ENCODE measurements around the gene FGD3. TPM values are rescaled to one million over a fixed set of nuclear protein-coding genes. Genes with fewer than 3 reads are reported as not detected.

Gene FGD3
- total and polyA plus RNA-seq, 4 donors = 6.1 to 45.9 (median 17.6) TPM

DNA sequence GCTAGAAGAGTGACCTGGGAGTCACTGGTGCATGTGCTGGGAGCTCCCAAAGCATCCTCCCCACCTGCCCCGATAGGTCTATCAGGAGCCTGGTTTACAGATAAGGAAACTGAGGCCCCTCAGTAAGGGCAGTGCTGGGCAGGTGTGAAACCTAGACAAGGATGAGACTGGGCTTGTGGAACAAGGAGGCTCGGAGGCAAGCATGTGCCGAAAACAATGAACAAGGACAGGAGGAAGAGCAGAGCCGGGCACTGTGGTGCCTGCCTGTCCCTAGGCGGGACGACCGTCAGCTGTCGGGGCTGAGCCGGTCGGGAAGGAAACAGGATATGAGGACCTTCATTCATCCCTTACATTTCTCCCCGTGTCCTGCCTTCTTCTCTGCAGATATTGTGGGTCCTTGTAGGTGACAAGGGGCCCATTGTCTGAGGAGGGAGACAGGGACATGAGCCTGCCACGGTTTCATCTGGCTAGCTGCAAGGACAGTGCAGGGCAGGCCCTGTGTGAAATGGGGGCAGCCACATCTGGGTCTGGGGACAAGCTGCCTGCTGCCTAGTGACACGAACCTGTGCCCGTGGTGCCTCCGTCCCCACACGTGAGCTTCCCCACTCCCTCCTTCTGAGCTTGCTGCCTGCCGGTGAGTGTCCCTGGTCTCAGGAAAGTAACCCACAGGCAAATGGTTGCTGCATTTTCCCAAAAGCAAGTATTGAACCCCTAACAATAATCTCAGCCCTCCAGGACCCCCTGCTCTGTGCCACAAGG is 18.6 kb downstream of the FGD3 start:
- Histone ChIP-seq H3K4me1 (ENCODE audit: control insufficient read depth in 5 of 5, insufficient read depth in 5 of 5, low read length in 5 of 5) (peaks cover 0 to 12% (median 0%) of the 10 kb centered on the region in 5 donors), H3K9me3 (ENCODE audit: control insufficient read depth in 4 of 4, insufficient read depth in 3 of 4, low read length in 3 of 4) (peaks cover 0 to 6% (median 2%) of the 10 kb centered on the region in 4 donors), H3K27me3 (ENCODE audit: control insufficient read depth in 3 of 3, insufficient read depth in 3 of 3, low read length in 2 of 3) (no peaks in the 10 kb centered on the region), H3K36me3 (ENCODE audit: control insufficient read depth in 4 of 4, insufficient read depth in 4 of 4, low read length in 4 of 4) (no peaks in the 10 kb centered on the region), H3K27ac (ENCODE audit: low read depth in 1 of 2, low read length in 1 of 2) (peak overlapping the region in 1 of 2 donors; percentile 33), H3K4me3 (no peak overlapping the region), H3K9ac (ENCODE audit: insufficient read depth in 1 of 2, low read length in 2 of 2) (no peak overlapping the region)
- ATAC-seq (ENCODE audit: insufficient read depth, low FRiP score) (no peak), DNase-seq (no peak)
- TF ChIP-seq, protein P1, sequence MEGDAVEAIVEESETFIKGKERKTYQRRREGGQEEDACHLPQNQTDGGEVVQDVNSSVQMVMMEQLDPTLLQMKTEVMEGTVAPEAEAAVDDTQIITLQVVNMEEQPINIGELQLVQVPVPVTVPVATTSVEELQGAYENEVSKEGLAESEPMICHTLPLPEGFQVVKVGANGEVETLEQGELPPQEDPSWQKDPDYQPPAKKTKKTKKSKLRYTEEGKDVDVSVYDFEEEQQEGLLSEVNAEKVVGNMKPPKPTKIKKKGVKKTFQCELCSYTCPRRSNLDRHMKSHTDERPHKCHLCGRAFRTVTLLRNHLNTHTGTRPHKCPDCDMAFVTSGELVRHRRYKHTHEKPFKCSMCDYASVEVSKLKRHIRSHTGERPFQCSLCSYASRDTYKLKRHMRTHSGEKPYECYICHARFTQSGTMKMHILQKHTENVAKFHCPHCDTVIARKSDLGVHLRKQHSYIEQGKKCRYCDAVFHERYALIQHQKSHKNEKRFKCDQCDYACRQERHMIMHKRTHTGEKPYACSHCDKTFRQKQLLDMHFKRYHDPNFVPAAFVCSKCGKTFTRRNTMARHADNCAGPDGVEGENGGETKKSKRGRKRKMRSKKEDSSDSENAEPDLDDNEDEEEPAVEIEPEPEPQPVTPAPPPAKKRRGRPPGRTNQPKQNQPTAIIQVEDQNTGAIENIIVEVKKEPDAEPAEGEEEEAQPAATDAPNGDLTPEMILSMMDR (IDR thresholded peaks at IDR 0.05; ENCODE audit: control extremely low read depth, extremely low read depth) = no peak
- WGBS, 2 donors = 43 to 45% methylated on average over 17 of the region's 17 CpGs

DNA sequence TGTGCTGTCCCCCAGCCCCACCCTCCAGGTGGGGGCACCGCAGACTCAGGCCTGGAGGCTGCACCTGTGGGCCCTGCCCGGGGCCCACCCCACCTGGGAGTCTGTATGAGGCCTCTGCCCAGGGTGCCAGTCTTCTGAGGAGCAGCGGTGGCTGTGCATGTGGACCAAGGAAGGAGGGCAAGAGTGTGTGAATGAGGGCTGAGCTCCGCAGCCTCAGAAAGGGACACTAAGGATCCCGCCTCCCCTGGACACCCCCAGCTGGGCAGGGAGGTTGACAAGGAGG is 19.1 kb downstream of the FGD3 start:
- DNase-seq = no peak
- WGBS, 2 donors = 95 to 96% methylated on average over 5 of the region's 5 CpGs
- H3K4me3 ChIP-seq = no peak overlapping the region
- no peaks in the 10 kb centered on the region for H3K36me3 ChIP-seq (ENCODE audit: control insufficient read depth in 4 of 4, insufficient read depth in 4 of 4, low read length in 4 of 4)
- H3K27ac ChIP-seq (ENCODE audit: low read depth in 1 of 2, low read length in 1 of 2) = no peak overlapping the region
- H3K9me3 ChIP-seq (ENCODE audit: control insufficient read depth in 4 of 4, insufficient read depth in 3 of 4, low read length in 3 of 4) = peaks cover 0 to 4% (median 2%) of the 10 kb centered on the region in 4 donors
- peaks cover 0 to 12% (median 0%) of the 10 kb centered on the region in 5 donors for H3K4me1 ChIP-seq (ENCODE audit: control insufficient read depth in 5 of 5, insufficient read depth in 5 of 5, low read length in 5 of 5)
- no peaks in the 10 kb centered on the region for H3K27me3 ChIP-seq (ENCODE audit: control insufficient read depth in 3 of 3, insufficient read depth in 3 of 3, low read length in 2 of 3)
- ATAC-seq (ENCODE audit: insufficient read depth, low FRiP score) = no peak
- no peak overlapping the region for H3K9ac ChIP-seq (ENCODE audit: insufficient read depth in 1 of 2, low read length in 2 of 2)
- TF ChIP-seq, protein P1 (IDR thresholded peaks at IDR 0.05; ENCODE audit: control extremely low read depth, extremely low read depth) = no peak

DNA sequence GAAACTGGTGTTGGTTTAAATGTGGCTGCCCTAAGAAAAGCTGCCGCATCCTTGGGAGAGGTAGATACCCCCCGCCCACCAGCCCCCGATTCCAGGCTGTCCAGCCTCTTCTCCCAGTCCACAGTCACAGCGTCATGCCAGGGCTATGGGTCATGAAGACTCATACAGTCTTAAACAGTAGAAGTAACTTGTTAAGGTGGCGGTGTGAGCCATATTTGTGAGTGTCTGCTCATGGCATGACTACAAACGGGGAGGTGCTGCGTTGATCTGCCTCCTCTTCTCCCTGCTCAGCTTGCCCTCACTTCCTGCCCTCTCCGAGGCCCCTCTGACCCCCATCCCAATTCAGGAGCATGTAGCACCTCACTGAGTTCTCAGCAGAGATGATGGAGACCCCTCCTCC is 20.8 kb downstream of the FGD3 start:
- TF ChIP-seq, protein P1 (IDR thresholded peaks at IDR 0.05; ENCODE audit: control extremely low read depth, extremely low read depth) = no peak
- Histone ChIP-seq H3K4me3 (no peak overlapping the region), H3K4me1 (ENCODE audit: control insufficient read depth in 5 of 5, insufficient read depth in 5 of 5, low read length in 5 of 5) (peaks cover 0 to 12% (median 0%) of the 10 kb centered on the region in 5 donors), H3K36me3 (ENCODE audit: control insufficient read depth in 4 of 4, insufficient read depth in 4 of 4, low read length in 4 of 4) (no peaks in the 10 kb centered on the region), H3K27me3 (ENCODE audit: control insufficient read depth in 3 of 3, insufficient read depth in 3 of 3, low read length in 2 of 3) (no peaks in the 10 kb centered on the region), H3K9me3 (ENCODE audit: control insufficient read depth in 4 of 4, insufficient read depth in 3 of 4, low read length in 3 of 4) (no peaks in the 10 kb centered on the region), H3K27ac (ENCODE audit: low read depth in 1 of 2, low read length in 1 of 2) (no peak overlapping the region), H3K9ac (ENCODE audit: insufficient read depth in 1 of 2, low read length in 2 of 2) (no peak overlapping the region)
- 87 to 91% methylated on average over 8 of the region's 8 CpGs for WGBS, 2 donors
- ATAC-seq (ENCODE audit: insufficient read depth, low FRiP score) (no peak), DNase-seq (no peak)

All from lung (tissue), 12 donors.